Measurements from ENCODE around the gene ZP1.

- no peak for TF ChIP-seq CTCF (IDR thresholded peaks at IDR 0.05)
- no peak for TF ChIP-seq POLR2A (IDR thresholded peaks at IDR 0.05)
- TF ChIP-seq POLR2AphosphoS5 (IDR thresholded peaks at IDR 0.05), result no peak
Measured at GRCh38 chr11:60880643-60881282, 13.4 kb downstream of the ZP1 start.

All from stomach (tissue), 4 donors.